HG03139 (cell line): ENCODE results near the gene ROR1.

ENCODE experiments used
- ATAC-seq: cut with Tn5 transposase; IDR thresholded peaks from one replicate; pipeline ENCODE4 v1.9.1; 2021; ENCODE audit not compliant: unreplicated experiment

Gene ROR1

GRCh38 chr1:63773815-63774616 lies at the start of gene ROR1:
ROR1 (plus strand) TSS chr1:63774017.
- peak; percentile 80 for ATAC-seq

GRCh38 chr1:63724375-63724899 lies 49.4 kb upstream of the ROR1 start:
- ATAC-seq: no peak

- ATAC-seq: no peak
Measured at GRCh38 chr1:63728611-63729226, 45.1 kb upstream of the ROR1 start.

DNA sequence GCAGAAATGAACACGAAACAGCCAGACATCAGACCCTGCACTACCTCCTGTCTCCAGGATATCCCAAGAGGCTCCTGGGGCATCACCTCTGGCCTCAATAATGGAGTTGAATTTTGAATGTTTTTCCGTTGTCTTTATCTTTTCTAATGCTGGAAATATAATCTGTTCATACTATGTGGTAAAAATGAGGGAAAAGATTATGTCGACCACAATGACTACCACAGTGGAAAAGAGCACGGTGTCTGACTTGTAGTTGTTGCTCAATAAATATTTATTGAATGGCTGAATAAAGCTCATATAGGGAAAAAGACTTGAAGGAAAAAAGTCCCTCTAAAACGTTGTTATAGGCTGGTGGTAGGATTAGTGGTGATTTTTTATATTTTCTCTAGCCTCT lies 44.6 kb upstream of the ROR1 start:
- no peak for ATAC-seq

- no peak for ATAC-seq
Measured at GRCh38 chr1:63730211-63730610, 43.6 kb upstream of the ROR1 start.

DNA sequence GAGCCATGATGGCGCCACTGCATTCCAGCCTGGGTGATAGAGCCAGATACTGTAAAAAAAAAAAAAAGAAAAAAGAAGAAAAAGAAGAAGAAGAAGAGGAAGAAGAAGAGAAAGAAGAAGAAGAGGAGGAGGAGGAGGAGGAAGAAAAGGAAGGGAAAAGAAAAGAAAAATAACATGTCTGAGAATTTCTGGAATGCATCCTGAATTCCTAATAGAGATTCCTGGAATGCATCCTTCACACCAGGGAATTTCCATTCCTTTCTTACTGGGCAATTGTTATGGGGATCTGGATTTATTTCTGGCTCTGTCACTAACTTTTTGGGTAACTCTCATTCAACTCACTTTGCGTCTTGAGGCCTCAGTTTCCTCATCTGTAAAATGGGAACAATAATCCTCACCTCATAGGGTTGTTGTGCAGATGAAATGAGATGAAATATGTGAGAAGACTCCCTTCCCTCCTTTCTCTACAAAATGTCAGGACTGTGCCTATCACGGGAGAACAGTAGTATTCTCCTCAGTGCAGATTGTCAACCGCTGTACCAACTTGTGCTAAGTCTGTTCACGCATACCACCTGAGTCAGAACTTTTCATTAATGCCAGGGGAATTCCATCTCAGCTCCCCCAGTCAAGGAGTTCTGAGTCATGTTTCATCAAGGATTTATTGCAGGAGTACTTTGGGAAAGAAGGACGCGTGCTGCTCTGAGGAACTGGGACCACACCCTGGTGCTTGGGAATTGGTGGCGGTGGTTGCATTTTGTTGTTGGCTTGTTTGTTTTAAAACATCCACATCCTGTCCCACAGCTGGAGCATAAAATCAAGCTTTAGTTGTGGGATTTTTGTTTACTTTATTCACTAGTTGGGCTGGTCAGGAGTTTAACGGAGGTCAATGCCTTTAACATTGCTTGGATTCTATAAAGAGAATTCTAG lies 42.4 kb upstream of the ROR1 start:
- no peak for ATAC-seq

DNA sequence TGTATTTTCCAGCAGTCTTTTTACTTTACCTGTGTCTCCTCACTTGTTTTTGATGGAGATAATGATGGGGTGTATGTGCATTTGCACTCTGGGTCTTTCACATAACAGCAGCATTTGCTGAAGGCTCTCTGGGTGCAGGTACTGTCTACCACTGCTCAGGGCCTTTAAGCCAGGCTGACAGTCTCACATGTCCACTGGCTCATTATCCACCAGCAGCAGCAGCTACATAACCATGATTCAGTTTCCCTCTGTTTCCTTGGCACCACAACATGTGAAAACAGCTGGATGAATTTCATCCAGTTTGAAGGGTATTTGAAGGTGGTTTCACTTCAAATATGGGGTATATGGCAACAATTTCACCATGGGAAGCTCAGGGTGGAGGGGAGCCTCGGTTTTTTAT lies 41.2 kb upstream of the ROR1 start:
- ATAC-seq: no peak

- ATAC-seq: no peak
Measured at GRCh38 chr1:63738772-63739171, 35.0 kb upstream of the ROR1 start.

- no peak for ATAC-seq
Measured at GRCh38 chr1:63739452-63739851, 34.4 kb upstream of the ROR1 start.

GRCh38 chr1:63740432-63740831 lies 33.4 kb upstream of the ROR1 start:
- no peak for ATAC-seq

GRCh38 chr1:63742526-63742925 lies 31.3 kb upstream of the ROR1 start:
- no peak for ATAC-seq

GRCh38 chr1:63743781-63744180 lies 30.0 kb upstream of the ROR1 start:
- no peak for ATAC-seq

DNA sequence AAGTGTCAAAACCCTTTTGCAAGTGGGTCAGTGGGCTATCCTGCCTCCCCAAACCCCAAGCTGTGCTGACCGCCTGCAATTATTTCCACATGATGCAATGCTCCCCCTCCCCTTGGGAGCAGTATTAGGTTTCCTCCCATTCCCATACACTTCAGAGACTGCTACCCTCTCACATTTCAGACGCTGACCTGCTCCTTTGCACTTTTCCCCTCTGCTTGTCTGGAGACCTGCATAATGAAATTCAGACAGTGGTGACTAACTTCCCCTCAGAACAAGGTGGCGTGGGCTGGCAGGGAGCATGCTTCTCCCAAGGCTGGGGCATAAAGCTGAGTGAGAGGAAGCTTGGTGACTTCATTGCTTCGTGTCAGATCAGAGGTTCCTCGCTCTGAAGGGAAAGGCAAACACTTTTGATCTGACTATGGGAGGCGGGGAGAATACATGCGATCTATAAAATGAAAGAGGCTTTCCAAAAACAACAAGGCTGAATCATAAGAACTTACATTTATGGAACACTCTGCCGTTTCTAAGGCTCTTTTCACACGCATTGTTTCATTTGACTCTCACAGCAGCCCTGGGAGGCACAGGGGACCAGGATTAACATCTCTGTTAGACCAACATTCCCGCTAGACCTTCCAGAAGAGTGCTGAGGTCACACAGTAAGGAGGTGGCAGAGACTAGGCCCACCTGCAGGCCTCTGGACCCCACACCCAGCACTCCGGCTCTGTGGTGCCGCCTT lies 27.5 kb upstream of the ROR1 start:
- ATAC-seq: no peak

DNA sequence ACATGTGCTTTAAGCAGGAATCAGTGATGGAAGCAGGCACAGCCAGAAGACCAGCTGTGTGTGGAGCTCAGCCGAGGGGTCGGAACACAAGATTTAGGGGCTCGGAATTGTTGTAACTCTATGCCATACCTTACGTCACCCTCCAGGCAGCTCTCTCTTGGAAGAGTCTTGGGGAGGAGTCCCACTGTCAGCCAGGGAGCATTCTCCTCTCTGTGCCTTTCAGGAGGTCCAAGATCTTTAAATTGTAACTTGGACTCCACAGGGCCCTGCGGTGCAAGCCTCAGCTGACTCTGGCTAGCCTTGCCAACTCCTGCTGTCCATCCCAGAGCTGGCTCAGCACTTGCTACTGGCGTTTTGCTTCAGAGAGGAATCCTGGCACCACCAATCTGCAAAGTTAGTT lies 26.4 kb upstream of the ROR1 start:
- no peak for ATAC-seq

DNA sequence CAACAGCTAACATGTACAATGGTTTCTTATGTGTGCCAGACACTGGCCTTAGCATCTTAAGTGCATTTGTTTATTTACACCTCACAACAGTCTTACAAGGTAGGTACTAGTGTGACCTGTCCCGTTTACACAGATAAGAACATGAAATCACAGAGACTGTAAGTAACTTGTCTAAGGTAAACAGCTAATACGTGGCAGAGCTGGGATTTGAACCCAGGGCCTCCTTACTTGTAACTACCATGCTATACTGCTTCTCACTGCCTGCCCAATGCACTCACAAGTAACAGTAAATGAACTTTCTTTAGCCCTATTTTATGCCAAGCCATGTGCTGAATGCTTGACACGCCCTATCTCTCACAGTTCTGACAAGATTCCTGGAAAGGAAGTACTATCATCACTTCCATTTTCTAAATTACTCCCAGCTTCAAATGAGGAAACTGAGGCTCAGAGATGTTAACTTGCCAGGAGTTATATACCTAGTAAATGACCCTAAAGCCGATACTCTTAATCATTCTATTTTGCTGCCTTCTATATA lies 25.7 kb upstream of the ROR1 start:
- ATAC-seq: no peak

DNA sequence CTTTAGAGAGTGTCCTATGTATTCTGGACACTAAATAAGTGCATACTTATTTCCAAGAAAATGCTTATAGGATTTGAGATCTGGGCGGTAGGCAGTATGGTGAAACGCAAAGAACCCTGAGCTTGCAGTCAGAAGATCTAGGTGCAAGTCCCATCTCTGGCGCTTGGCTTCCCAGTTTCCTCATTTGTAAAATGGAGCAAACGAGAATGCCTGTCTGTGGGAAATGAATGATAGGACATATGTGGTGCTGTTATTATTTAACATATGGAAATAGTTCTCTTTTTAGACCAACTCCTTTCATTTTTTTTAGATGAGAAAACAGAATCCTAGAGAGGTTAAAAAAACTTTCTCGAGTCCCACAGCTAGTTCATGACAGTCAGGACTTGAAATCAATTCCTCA lies 25.2 kb upstream of the ROR1 start:
- ATAC-seq: no peak

- no peak for ATAC-seq
Measured at GRCh38 chr1:63750721-63751120, 23.1 kb upstream of the ROR1 start.

DNA sequence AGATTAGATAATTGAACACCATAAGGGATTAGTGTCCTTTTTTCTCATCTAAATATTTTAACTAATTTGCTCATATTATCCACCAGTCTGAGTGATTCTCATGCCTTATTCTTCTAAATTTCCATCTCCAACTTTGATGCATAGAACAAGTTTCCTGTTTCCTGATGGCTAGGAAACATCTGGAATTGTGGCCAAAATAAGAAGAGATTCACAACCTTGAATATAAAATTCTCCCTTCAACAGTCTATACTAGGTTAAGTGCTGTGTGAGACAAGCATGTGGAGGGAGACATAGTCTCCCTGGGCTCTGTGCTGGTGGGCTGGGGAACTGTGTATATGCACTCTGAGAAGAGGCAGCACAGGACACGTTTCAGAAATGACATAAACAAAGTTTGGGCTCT lies 21.6 kb upstream of the ROR1 start:
- no peak for ATAC-seq

DNA sequence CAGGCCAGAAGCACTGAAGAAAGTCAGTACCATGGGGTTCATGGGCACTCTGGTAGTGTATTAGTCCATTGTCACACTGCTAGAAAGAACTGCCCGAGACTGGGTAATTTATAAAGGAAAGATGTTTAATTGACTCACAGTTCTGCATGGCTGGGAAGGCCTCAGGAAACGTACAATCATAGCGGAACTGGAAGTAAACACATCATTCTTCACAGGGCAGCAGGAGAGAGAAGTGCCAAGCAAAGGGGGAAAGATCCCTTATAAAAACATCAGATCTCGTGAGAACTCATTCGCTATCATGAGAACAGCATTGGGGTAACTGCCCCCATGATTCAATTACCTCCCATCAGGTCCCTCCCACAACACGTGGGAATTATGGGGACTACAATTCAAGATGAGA lies 20.2 kb upstream of the ROR1 start:
- ATAC-seq: no peak

GRCh38 chr1:63756839-63757238 lies 17.0 kb upstream of the ROR1 start:
- ATAC-seq: no peak

DNA sequence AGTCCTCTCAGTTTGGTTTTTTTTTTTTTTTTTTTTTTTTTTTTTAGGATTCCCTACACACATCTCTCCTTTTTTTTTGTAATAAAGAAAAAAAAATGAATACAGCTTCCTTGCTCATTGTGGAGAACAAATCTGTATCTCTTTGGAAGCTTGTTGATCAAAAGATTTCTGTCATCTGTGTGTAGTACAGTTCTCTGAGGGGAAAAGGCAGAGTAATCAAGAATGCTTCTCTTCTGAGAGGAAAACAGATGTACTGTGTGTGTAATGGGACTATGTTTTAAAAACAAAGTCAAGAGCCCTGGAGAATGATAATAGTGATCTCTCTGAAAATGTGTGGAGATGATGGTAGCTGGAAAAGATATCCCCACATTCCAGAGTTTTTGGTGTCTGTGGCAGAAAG lies 16.5 kb upstream of the ROR1 start:
- ATAC-seq: no peak
